Middle frontal gyrus (tissue), 1 donor: Measurements from ENCODE around the gene MAP1LC3B.
A peak's percentile ranks its signal among the peaks of the same experiment; 100 is the strongest.

Experiments used
- DNase-seq: peaks from one replicate; pipeline ENCODE4 v3.0.0-alpha.2; 2015; ENCODE audit warnings: low spot score; ENCODE audit errors: extremely low spot score

The MAP1LC3B gene

GRCh38 chr16:87409153-87409552 lies 17.0 kb downstream of the MAP1LC3B start:
- no peak for DNase-seq

DNA sequence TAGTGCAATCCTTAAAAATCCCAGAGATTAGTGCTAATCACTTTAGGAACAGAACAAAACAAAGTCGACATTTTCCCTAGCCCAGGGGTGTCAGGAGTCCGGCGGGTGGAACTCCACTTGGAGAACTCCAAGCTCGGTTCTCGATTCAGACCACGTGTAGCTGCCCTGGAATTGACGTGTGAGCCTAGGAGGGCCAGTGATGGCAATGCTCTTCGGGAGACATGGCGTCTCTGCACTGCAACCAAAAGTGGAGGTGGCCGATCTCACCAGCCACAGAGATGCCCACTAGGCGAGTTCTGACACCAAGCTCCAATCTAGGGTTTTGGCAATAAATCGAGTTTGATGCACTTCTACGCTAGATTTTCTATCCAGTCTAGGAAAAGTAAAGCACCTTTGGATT lies 17.6 kb downstream of the MAP1LC3B start:
- no peak for DNase-seq

GRCh38 chr16:87410530-87410929 lies 18.4 kb downstream of the MAP1LC3B start:
- DNase-seq, result no peak

DNA sequence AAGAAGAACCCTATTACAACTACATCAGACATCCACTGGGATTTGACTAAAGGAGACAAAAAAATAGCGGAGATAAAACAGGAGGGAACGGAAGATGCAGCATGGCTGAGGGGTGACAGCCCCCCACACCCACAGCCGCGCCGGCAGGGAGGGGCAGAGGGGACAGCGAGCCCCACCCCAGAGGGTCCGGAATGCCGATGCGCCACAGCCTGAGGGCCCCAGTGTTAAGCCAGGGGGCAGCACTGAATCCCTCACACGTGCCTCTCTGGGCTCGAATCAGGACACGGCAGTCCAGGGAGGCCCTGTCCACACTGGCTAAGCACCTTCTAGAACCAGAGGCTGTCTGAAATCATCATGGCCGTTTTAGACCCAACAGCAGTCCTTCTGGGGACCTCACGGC lies 18.8 kb downstream of the MAP1LC3B start:
- no peak for DNase-seq

DNA sequence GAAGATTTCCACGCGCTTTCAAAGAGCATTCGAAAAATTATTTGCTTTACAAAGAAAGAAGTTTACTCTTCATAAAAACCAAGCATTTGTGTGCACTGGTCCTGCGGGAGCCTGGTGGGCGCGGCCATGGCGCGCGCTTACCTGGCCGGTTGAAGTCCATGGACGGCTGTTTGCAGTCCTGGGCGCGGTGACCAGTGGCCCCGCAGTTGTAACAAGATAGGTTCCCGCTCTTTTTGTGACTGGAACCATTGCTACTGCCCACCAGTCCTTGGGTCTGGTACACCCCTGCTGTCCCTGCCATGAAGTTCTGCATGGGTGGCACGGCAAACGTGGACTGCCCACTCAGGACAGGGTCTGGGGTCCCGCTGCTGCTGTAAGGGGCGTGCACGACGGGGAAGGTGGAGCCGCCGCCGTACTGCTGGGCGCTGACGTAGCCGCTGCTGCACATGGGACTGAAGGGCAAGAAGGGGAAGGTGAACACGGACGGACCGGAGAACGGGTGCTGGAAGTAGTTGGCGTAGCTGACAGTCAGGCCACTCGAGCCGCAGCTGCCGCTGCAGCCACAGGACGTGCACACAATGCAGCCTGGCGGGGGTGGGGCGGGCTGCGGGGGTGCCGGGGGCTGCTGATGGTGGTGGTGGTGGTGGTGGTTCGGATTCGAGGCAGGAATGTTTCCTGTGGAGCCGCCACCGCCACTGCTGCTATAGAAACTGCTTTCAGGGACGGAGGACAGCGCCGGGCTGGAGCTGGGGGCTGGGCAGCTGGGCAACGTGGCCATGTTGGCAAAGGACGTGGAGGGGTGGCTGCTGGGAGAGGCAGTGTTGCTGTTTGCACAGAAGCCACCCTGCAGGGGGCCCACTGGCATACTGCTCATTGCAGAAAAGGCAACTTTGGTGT lies 19.5 kb downstream of the MAP1LC3B start:
- no peak for DNase-seq

DNA sequence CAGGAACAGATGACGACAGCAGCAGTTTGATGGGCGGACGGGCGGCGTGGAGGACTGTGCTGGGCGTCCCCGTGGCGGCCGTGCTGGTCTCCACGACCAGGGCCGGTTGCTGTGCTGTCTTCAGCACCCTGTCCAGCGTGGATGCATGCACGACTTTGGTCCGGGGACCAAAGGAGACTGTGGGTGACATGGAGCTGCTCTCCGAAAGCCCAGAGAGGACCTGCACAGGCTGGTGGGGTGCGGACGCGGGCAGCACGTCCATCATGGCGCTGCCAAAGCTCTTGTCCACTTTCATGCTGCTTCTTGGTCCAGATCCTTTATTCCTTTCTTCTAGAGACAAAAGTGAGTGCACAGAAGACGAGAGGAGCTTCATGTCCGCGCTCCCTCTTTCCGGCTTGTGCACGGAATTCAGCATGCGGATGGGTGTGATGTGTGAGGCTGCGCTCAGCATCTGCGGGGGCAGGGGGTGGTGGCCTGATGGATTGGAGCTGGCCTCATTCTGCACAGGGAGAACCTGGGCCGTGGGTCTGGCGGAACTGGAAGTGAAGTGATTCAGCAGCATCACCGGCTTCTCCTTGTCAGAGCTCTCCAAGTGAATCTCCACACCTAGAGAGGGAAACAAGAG lies 20.3 kb downstream of the MAP1LC3B start:
- DNase-seq, result no peak

DNA sequence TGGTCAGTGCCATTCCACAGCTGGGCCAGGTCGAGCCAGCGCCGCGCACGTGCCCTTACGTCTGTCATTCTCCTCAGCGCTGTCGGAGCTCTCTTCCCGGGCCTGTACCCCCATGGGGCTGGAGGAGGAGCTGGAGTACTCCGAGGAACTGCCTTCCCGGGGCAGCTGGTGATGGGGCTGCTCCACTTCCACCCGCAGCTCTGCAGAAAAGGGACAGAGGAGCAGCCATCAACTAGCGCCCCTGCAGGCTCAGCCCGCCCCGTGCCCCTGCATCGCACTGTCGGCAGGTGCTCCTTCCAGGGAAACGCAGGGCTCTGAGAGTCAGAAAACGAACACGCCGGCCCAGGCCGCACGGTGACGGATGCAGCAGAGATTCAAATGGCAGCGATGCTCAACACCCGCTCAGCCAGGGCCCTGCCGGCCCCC lies 20.9 kb downstream of the MAP1LC3B start:
- no peak for DNase-seq

DNA sequence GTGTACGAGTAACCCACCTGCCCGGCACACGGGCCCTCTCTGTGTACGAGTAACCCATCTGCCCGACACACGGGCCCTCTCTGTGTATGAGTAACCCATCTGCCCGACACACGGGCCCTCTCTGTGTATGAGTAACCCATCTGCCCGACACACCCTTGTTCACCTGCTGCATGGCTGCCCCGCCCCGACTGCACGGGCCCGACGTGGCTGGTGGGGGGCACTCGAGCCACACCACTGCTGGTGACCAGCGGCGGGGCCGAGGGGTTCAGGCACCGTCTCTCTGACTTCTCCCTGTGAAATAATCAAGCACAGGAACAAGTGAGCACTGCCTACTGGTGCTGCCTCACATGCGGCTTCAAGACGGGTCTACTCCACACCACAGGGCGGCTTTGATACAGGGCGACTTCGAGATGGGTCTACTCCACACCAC lies 22.1 kb downstream of the MAP1LC3B start:
- no peak for DNase-seq

DNA sequence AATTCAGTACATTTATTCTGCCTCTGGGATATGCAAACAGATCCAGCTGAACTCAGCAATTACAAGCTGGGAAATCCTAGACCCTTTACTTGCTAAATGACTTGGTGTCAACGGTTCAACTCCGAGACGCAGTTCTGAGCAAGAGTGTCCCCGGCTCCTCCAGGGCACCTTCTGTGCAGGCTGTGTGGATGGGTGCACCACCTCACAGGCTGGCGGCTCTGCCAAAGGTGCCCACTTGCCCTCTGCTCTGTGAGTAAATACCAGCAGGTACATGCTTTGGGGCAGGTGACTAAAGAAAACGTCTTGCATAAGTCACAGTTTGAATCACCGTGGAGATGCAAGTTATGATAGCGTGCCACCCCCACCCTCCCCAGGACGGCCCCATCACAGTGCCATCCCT lies 23.3 kb downstream of the MAP1LC3B start:
- DNase-seq, result no peak

GRCh38 chr16:87416826-87417527 lies 24.8 kb downstream of the MAP1LC3B start:
- DNase-seq, result peak; percentile 20

DNA sequence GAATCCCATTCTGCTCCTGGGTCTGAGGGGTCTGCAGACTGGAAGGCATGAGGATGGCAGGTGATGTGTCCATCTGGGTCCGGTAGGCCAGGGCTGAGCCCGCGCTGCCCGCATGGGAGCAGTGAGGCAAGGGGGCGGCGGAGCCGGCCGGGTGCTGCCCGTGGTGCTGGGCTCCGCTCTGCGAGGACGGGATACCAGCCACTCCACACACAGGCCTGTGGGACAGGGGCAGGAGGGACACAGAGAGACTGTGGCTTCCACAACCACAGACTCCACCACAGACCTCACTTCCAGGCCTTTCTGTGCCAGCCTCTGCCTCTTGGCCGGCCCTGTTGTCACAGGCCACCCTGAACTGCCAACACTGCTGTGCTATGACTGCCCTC lies 25.4 kb downstream of the MAP1LC3B start:
- DNase-seq, result no peak

- DNase-seq, result no peak
Measured at GRCh38 chr16:87418216-87418615, 26.1 kb downstream of the MAP1LC3B start.

GRCh38 chr16:87418644-87419043 lies 26.5 kb downstream of the MAP1LC3B start:
- DNase-seq, result no peak

GRCh38 chr16:87420026-87421002 lies 28.2 kb downstream of the MAP1LC3B start:
- DNase-seq, result no peak

- DNase-seq, result no peak
Measured at GRCh38 chr16:87421003-87421912, 29.1 kb downstream of the MAP1LC3B start.

DNA sequence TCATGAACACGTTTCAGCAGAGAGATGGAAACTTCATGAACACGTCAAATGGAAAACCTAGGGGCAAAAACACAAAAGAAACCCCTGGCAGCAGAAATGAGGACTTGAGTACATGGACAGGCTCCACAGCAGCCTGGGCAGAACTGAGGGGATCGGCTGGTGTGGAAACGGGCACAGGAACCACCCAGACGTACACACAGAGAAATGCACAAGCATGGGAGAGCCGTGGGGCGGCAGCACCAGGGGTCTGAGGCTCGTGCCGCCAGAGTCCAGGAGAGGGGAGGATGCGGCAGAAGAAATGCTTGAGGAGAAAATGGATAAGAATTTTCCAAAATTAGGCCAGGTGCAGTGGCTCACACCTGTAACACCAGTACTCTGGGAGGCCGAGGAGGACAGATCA lies 30.0 kb downstream of the MAP1LC3B start:
- no peak for DNase-seq

GRCh38 chr16:87423429-87423828 lies 31.3 kb downstream of the MAP1LC3B start:
- no peak for DNase-seq

GRCh38 chr16:87424266-87424665 lies 32.1 kb downstream of the MAP1LC3B start:
- no peak for DNase-seq

- DNase-seq, result no peak
Measured at GRCh38 chr16:87425941-87426340, 33.8 kb downstream of the MAP1LC3B start.
